IMR-90 (cell line): ENCODE data around the gene NLRC3. TPM values are rescaled to one million over a fixed set of nuclear protein-coding genes. Genes with fewer than 3 reads are reported as not detected.

ENCODE experiments used
- ATAC-seq: fragments of 200-7000 bp; cut with Tn5 transposase; 2 replicates; pipeline ENCODE4 v1.9.1; 2020; ENCODE audit warnings: low read depth, mild to moderate bottlenecking, moderate library complexity
- BruUV-seq: library from RNA; stranded (reverse); fragments of 400-500 nt; replicated peaks from 2 replicates; lab custom pipeline; 2021; lab: Mats Ljungman, UMichigan
- CTCF ChIA-PET: fragments of 300-600 bp; formaldehyde crosslinking; extraction: SDS; loops from one replicate; lab custom pipeline; 2021; ENCODE audit warnings: antibody characterized with exemption; lab: Yijun Ruan, JAX
- POLR2A ChIA-PET: fragments of 300-600 bp; sonication (Branson Sonifier 250); formaldehyde crosslinking; loops from one replicate; lab custom pipeline; 2022; ENCODE audit warnings: antibody characterized with exemption; ENCODE audit not compliant: unreplicated experiment; lab: Charles Lee
- DNase-seq: peaks from one replicate; pipeline ENCODE4 v3.0.0; 2013
- H2AFZ ChIP-seq: replicated peaks from 2 replicates; pipeline ENCODE3; 2013; ENCODE audit warnings: low read length, mild to moderate bottlenecking; ENCODE audit not compliant: poor library complexity
- H2AK5ac ChIP-seq: 2 replicates; pipeline ENCODE4 v1.6.1; 2013; ENCODE audit warnings: low read depth, low read length, inconsistent platforms
- H2AK9ac ChIP-seq: replicated peaks from 2 replicates; pipeline ENCODE3; 2013; ENCODE audit warnings: mild to moderate bottlenecking, low read depth, low read length, moderate library complexity; ENCODE audit not compliant: poor library complexity
- H2BK120ac ChIP-seq: 2 replicates; pipeline ENCODE4 v1.6.1; 2013; ENCODE audit warnings: low read depth, low read length, inconsistent platforms
- H2BK15ac ChIP-seq: 3 replicates; pipeline ENCODE4 v1.6.1; 2013; ENCODE audit warnings: low read depth, low read length, inconsistent platforms
- H2BK20ac ChIP-seq: 2 replicates; pipeline ENCODE4 v1.6.1; 2013; ENCODE audit warnings: low read depth, mild to moderate bottlenecking, inconsistent platforms, low read length, moderate library complexity
- H2BK5ac ChIP-seq: 2 replicates; pipeline ENCODE4 v1.6.1; 2013; ENCODE audit warnings: mild to moderate bottlenecking, low read depth, low read length, inconsistent platforms; ENCODE audit not compliant: poor library complexity, severe bottlenecking
- H3K14ac ChIP-seq: replicated peaks from 2 replicates; pipeline ENCODE4 v1.6.1; 2013; ENCODE audit warnings: low read depth, low read length, inconsistent platforms
- H3K18ac ChIP-seq: 2 replicates; pipeline ENCODE4 v1.6.1; 2013; ENCODE audit warnings: low read depth, low read length, control low read depth
- H3K23ac ChIP-seq: 2 replicates; pipeline ENCODE4 v1.6.1; 2013; ENCODE audit warnings: low read depth, low read length, inconsistent platforms
- H3K27ac ChIP-seq: 2 replicates; pipeline ENCODE4 v1.5.1; 2013; ENCODE audit warnings: mild to moderate bottlenecking, control low read depth, low read length; ENCODE audit not compliant: insufficient read depth
- H3K27me3 ChIP-seq: 2 replicates; pipeline ENCODE4 v1.6.1; 2013; ENCODE audit warnings: low read length; ENCODE audit not compliant: control insufficient read depth, insufficient read depth
- H3K36me3 ChIP-seq: 2 replicates; pipeline ENCODE4 v1.6.1; 2013; ENCODE audit warnings: low read length, mixed read lengths; ENCODE audit not compliant: control insufficient read depth, insufficient read depth
- H3K4ac ChIP-seq: 2 replicates; pipeline ENCODE4 v1.6.1; 2013; ENCODE audit warnings: low read depth, low read length, inconsistent platforms
- H3K4me1 ChIP-seq: 2 replicates; pipeline ENCODE4 v1.6.1; 2013; ENCODE audit warnings: low read length, mixed read lengths; ENCODE audit not compliant: control insufficient read depth, insufficient read depth
- H3K4me2 ChIP-seq: 2 replicates; pipeline ENCODE4 v1.6.1; 2013; ENCODE audit warnings: low read depth, mild to moderate bottlenecking, control low read depth, low read length, moderate library complexity
- H3K4me3 ChIP-seq: 2 replicates; pipeline ENCODE4 v1.5.1; 2013; ENCODE audit warnings: low read depth, mild to moderate bottlenecking, control low read depth, low read length, moderate library complexity; ENCODE audit not compliant: insufficient read depth
- H3K56ac ChIP-seq: 2 replicates; pipeline ENCODE4 v1.6.1; 2013; ENCODE audit warnings: low read length, inconsistent platforms; ENCODE audit not compliant: insufficient read depth; ENCODE audit errors: extremely low read depth
- H3K79me1 ChIP-seq, 2 experiments: 2 replicates each; pipeline ENCODE4 v1.6.1; 2013; ENCODE audit warnings: low read length in 2 of 2, inconsistent platforms in 1 of 2, low read depth in 1 of 2
- H3K9ac ChIP-seq: 2 replicates; pipeline ENCODE4 v1.6.1; 2013; ENCODE audit warnings: low read depth, low read length, control low read depth
- H3K9me1 ChIP-seq: 2 replicates; pipeline ENCODE4 v1.6.1; 2013; ENCODE audit warnings: low read length, inconsistent platforms; ENCODE audit not compliant: insufficient read depth
- H3K9me3 ChIP-seq: 2 replicates; pipeline ENCODE4 v1.6.1; 2013; ENCODE audit warnings: low read length; ENCODE audit not compliant: control insufficient read depth, insufficient read depth
- H4K20me1 ChIP-seq: 2 replicates; pipeline ENCODE4 v1.6.1; 2013; ENCODE audit warnings: low read length, inconsistent platforms; ENCODE audit not compliant: insufficient read depth
- H4K5ac ChIP-seq: 2 replicates; pipeline ENCODE4 v1.6.1; 2013; ENCODE audit warnings: mild to moderate bottlenecking, low read depth, low read length, control low read depth
- H4K8ac ChIP-seq, 2 experiments: 2 replicates each; pipeline ENCODE4 v1.6.1; 2013; ENCODE audit warnings: low read depth in 2 of 2, low read length in 2 of 2, control low read depth in 1 of 2, inconsistent platforms in 1 of 2
- H4K91ac ChIP-seq: 2 replicates; pipeline ENCODE4 v1.6.1; 2013; ENCODE audit warnings: low read depth, low read length, inconsistent platforms; ENCODE audit not compliant: insufficient read depth
- FOS ChIP-seq: fragments of 150-350 bp; IDR thresholded peaks from 2 replicates; pipeline ENCODE4 v1.6.1; 2016; ENCODE audit warnings: low read depth, low read length
- MAZ ChIP-seq: IDR thresholded peaks from 2 replicates; pipeline ENCODE4 v1.6.1; 2012; ENCODE audit warnings: low read depth, mild to moderate bottlenecking, low read length, improper control_type of control experiment, moderate library complexity, borderline replicate concordance
- MXI1 ChIP-seq: IDR thresholded peaks from 2 replicates; pipeline ENCODE4 v1.6.1; 2012; ENCODE audit warnings: low read depth, mild to moderate bottlenecking, low read length, moderate library complexity, borderline replicate concordance
- POLR2A ChIP-seq: IDR thresholded peaks from 2 replicates; pipeline ENCODE4 v1.6.1; 2012; ENCODE audit warnings: mild to moderate bottlenecking, low read depth, low read length
- RCOR1 ChIP-seq: IDR thresholded peaks from 2 replicates; pipeline ENCODE4 v1.6.1; 2012; ENCODE audit warnings: mild to moderate bottlenecking, low read length, improper control_type of control experiment; ENCODE audit not compliant: insufficient replicate concordance
- WGBS, 2 experiments: methylation state at CpG; one replicate each; pipeline versions ENCODE4 v1.1.5 to v1.1.7; 2013; ENCODE audit warnings: missing lambda C conversion rate in 2 of 2; ENCODE audit not compliant: insufficient read length in 1 of 2; ENCODE audit errors: extremely low coverage in 2 of 2; 5-methylcytosine and 5-hydroxymethylcytosine counted together
- dilution Hi-C: fragments of 300-500 bp; cut with HindIII; formaldehyde crosslinking; loops from one replicate; pipeline ENCODE4 v1.14.3; 2018; ENCODE audit warnings: low sequenced_read_pairs; ENCODE audit not compliant: unreplicated experiment
- in situ Hi-C: fragments of 300-500 bp; cut with MboI; formaldehyde crosslinking; loops from 3 replicates; pipeline ENCODE4 v1.14.3; 2019; ENCODE audit warnings: low sequenced_read_pairs, inconsistent platforms, mixed read lengths
- intact Hi-C: fragments of 100-400 bp; cut with micrococcal nuclease; formaldehyde crosslinking; loops from 2 replicates; pipeline ENCODE4 v1.10.0; 2022
- polyA plus RNA-seq, 3 experiments: library from polyadenylated mRNA; depleted of rRNA; stranded (reverse); fragments of >200 nt; gene quantifications; 2 replicates each; pipeline ENCODE4 v1.2.3, GENCODE V29; 2012; ENCODE audit warnings: low replicate concordance in 1 of 3
- total RNA-seq: library from RNA; depleted of rRNA; stranded (reverse); fragments of >200 nt; gene quantifications from 2 replicates; pipeline ENCODE4 v1.2.3, GENCODE V29; 2012
- TF ChIP-seq, protein P1 (sequence below): fragments of 150-350 bp; IDR thresholded peaks from 2 replicates; pipeline ENCODE4 v1.6.1; 2017; ENCODE audit warnings: mild to moderate bottlenecking, antibody characterized with exemption, low read length, low read depth

Gene NLRC3
- total and polyA plus RNA-seq, 2 of the 4 experiments (the other 2 are of a cell fraction): not detected

DNA sequence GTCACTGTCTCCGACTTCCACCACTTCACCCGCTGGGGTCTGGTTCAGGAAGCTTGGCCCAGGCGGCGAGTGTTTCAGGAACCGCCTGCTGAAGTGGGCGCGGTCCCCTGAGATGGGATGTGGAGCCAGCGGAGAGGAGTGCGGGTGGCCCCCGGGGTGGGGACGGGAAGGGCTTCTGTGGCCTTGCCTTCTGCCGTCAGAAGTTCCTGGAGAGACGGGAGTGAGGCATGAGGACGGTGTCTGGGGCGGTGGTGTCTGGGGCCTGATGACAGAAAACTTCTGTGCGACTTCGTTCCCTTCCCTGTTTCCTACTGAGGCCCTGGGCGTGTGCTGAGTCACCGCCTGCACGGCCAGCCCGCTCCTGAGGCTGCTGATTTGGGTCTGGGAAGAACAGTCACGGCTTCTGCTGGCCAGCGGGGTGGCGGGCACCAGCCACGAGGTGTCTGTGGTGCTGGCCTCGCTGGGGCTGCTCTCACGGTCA, 12.3 kb upstream of the NLRC3 start:
- in situ Hi-C loops (no loop called here), dilution Hi-C loops (no loop called here), intact Hi-C loops (no loop called here)
- no peak overlapping the region for H3K23ac ChIP-seq
- no peak overlapping the region for H4K5ac ChIP-seq
- H2BK20ac ChIP-seq: no peak overlapping the region
- no peak for DNase-seq
- no peak overlapping the region for H3K14ac ChIP-seq
- no peak overlapping the region for H3K27ac ChIP-seq
- no peak overlapping the region for H2BK5ac ChIP-seq
- H3K9me3 ChIP-seq: no peaks in the 10 kb centered on the region
- H2AFZ ChIP-seq: no peak overlapping the region
- no peak for ATAC-seq
- H3K27me3 ChIP-seq: no peaks in the 10 kb centered on the region
- TF ChIP-seq FOS (no peak), MAZ (no peak), RCOR1 (no peak), MXI1 (no peak), POLR2A (no peak)
- TF ChIP-seq, protein P1, sequence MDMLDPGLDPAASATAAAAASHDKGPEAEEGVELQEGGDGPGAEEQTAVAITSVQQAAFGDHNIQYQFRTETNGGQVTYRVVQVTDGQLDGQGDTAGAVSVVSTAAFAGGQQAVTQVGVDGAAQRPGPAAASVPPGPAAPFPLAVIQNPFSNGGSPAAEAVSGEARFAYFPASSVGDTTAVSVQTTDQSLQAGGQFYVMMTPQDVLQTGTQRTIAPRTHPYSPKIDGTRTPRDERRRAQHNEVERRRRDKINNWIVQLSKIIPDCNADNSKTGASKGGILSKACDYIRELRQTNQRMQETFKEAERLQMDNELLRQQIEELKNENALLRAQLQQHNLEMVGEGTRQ: no peak
- no peaks in the 10 kb centered on the region for H3K4me1 ChIP-seq
- WGBS, 2 experiments: 97% methylated on average over 8 of the region's 27 CpGs; no CpG with 5 or more reads in 1 of the 2 experiments
- no peak overlapping the region for H2AK5ac ChIP-seq
- no peak overlapping the region for H3K18ac ChIP-seq
- no peak overlapping the region for H2BK120ac ChIP-seq
- H2BK15ac ChIP-seq: no peak overlapping the region
- no peaks in the 10 kb centered on the region for H4K20me1 ChIP-seq
- H3K79me1 ChIP-seq: no peaks in the 10 kb centered on the region
- H3K9ac ChIP-seq: no peak overlapping the region
- no peak overlapping the region for H4K8ac ChIP-seq
- H3K9me1 ChIP-seq: no peaks in the 10 kb centered on the region; the same call in 1 of the 2 replicates
- H2AK9ac ChIP-seq: no peak overlapping the region
- H4K91ac ChIP-seq: no peak overlapping the region
- H3K36me3 ChIP-seq: peaks cover 22% of the 10 kb centered on the region; the same call in 1 of the 2 replicates
- no peak overlapping the region for H3K4me2 ChIP-seq
- ChIA-PET CTCF (no interaction called here), POLR2A (no interaction called here)
- no peak overlapping the region for H3K4me3 ChIP-seq
- BruUV-seq: no TSS peak
- no peak overlapping the region for H3K4ac ChIP-seq
- no peak overlapping the region for H3K56ac ChIP-seq
